Hematopoietic multipotent progenitor cell treated with erythropoietin and hydrocortisone succinate and interleukin-3 and kit ligand, for 6 days (in vitro differentiated cells): ENCODE results near the gene BMERB1.

Experiments used
- DNase-seq: peaks from one replicate; pipeline ENCODE4 v3.0.0-alpha.2; 2015

The BMERB1 gene

GRCh38 chr16:15618392-15618791, 184.0 kb downstream of the BMERB1 start:
- DNase-seq, result no peak

DNA sequence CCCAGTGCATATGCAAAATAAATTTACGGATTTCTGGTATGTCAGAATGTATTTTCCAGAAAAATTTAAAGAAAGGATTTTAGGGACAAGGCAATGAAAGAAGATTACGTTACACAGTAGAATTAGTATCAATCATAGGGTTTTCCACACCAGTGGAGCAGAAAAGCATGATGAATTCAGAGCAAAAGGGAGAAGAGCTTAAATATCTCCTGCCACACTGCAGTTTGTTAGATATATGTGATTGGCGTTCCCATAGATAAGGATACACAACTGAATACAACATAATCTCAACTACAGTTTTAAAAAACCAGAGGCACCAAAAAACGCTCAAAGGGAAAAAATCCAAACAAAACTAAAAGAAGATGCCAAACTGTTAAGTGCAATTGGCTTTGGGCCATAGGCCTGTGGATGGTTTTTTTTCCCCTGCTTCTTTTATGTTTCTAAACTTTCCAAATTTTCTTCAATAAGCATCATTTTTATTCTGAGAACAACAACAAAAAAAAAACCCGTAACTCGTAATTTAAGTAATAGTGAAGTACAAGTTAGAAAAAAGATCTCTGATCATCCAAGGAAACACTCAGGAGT, 186.3 kb downstream of the BMERB1 start:
- no peak for DNase-seq

GRCh38 chr16:15621456-15621855, 187.1 kb downstream of the BMERB1 start:
- DNase-seq, result no peak

- DNase-seq, result no peak
Measured at GRCh38 chr16:15621889-15622288, 187.5 kb downstream of the BMERB1 start.

DNA sequence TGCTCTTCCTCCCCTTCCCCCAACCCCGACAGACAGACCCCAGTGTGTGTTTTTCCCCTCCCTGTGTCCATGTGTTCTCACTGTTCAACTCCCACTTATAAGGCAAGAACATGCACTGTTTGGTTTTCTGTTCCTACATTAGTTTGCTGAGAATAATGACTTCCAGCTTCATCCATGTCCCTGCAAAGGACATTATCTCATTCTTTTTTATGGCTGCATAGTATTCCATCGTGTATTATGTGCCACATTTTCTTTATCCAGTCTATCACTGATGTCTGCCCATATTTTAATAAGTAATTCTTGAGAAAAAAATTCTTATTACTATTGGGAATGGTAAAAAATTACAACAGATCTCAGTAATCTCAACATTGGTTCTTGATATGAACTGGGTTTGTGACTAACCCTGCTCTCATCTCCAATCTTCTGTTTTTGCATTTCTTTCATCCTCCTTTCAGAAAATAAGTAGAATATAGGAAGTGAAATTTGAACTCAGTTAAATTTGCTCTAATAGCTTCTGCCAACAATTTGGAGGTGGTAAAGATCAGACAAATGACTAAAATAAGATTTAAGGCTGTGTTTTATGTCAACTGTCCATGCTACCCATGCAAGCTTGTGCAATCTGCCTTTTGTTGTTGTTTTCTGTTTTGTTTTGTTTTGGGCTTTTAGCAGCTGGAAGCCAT, 197.5 kb downstream of the BMERB1 start:
- DNase-seq, result no peak

- DNase-seq, result no peak
Measured at GRCh38 chr16:15635926-15636325, 201.5 kb downstream of the BMERB1 start.

GRCh38 chr16:15636392-15636873, 202.0 kb downstream of the BMERB1 start:
- DNase-seq, result no peak
